Left renal cortex interstitium (tissue), 4 donors: Measurements from ENCODE around the gene ZNF567. TPM values are rescaled to one million over a fixed set of nuclear protein-coding genes. Genes with fewer than 3 reads are reported as not detected.
"Not testable (repeated sequence)": the region's sequence is repeated elsewhere in the genome, so short reads cannot be mapped to it uniquely, and the experiment has no call there.

ENCODE experiments used
- DNase-seq, 4 donors: peaks; one replicate each; pipeline ENCODE4 v3.0.0-alpha.2; 2013; ENCODE audit warnings: low read depth in 4 of 4, low spot score in 2 of 4, missing footprints in 1 of 4
- polyA plus RNA-seq, 4 donors: library from polyadenylated mRNA; unstranded; fragments of 120-200 nt; gene quantifications; one replicate each; pipeline ENCODE4 v1.2.1, GENCODE V29; 2013; ENCODE audit not compliant: insufficient read length in 4 of 4

Gene ZNF567
- polyA plus RNA-seq, 4 donors, result 11.8 to 14.4 (median 13.3) TPM

GRCh38 chr19:36749613-36750012 is 62.2 kb downstream of the ZNF567 start:
- not testable (repeated sequence) for DNase-seq

GRCh38 chr19:36750066-36750691 is 62.8 kb downstream of the ZNF567 start:
- DNase-seq, result no peak

Other genes starting within 250 kb of the ZNF567 start
- 10 to 100 TPM; 13.1 to 16.8 (median 15.4) TPM for gene ZNF566, start 198.1 kb upstream of the ZNF567 start, polyA plus RNA-seq
- 10 to 100 TPM; 28.1 to 35.1 (median 30.0) TPM for gene ZNF260, start 159.3 kb upstream of the ZNF567 start, polyA plus RNA-seq
- 10 to 100 TPM; 17.1 to 32.4 (median 21.9) TPM for gene ZNF529, start 114.3 kb upstream of the ZNF567 start, polyA plus RNA-seq
- gene ZNF382, start 82.3 kb upstream of the ZNF567 start, polyA plus RNA-seq, result 10 to 100 TPM in 1 of 4 donors, 1 to 10 TPM in 3; 4.6 to 11.4 (median 7.4) TPM
- gene ZNF461, start 20.8 kb upstream of the ZNF567 start, polyA plus RNA-seq, result 10 to 100 TPM in 3 of 4 donors, 1 to 10 TPM in 1; 9.2 to 16.4 (median 12.5) TPM
- gene ZNF850, start 85.2 kb downstream of the ZNF567 start, polyA plus RNA-seq, result 1 to 10 TPM; 2.3 to 4.0 (median 3.5) TPM
- 10 to 100 TPM in 3 of 4 donors, 1 to 10 TPM in 1; 9.5 to 14.5 (median 12.1) TPM for gene ZNF790, start 150.8 kb downstream of the ZNF567 start, polyA plus RNA-seq
- gene ZNF345, start 163.3 kb downstream of the ZNF567 start, polyA plus RNA-seq, result 10 to 100 TPM; 10.7 to 19.3 (median 14.6) TPM
- 1 to 10 TPM; 6.5 to 8.2 (median 7.0) TPM for gene ZNF829, start 228.7 kb downstream of the ZNF567 start, polyA plus RNA-seq
- 10 to 100 TPM; 20.6 to 29.4 (median 24.8) TPM for gene ZNF568, start 228.7 kb downstream of the ZNF567 start, polyA plus RNA-seq